Smooth muscle cell (in vitro differentiated cells): ENCODE measurements around the gene COPB1. TPM values are rescaled to one million over a fixed set of nuclear protein-coding genes. Genes with fewer than 3 reads are reported as not detected.

Source experiments
- DNase-seq: peaks from one replicate; lab custom pipeline; 2025; ENCODE audit not compliant: unreplicated experiment; lab: John Stamatoyannopoulos, UW
- H2AFZ ChIP-seq: fragments of 200-600 bp; sonication (generic); 2 replicates; pipeline ENCODE4 v1.6.0; 2016; ENCODE audit warnings: antibody characterized with exemption, low read depth, mild to moderate bottlenecking
- H3F3A ChIP-seq: fragments of 200-600 bp; sonication (generic); 2 replicates; pipeline ENCODE4 v1.6.0; 2017; ENCODE audit warnings: antibody characterized with exemption, low read depth
- H3K27ac ChIP-seq: fragments of 200-600 bp; sonication (generic); 2 replicates; pipeline ENCODE4 v1.5.1; 2016; ENCODE audit warnings: low read depth, mild to moderate bottlenecking
- H3K27me3 ChIP-seq: fragments of 200-600 bp; sonication (generic); 2 replicates; pipeline ENCODE4 v1.6.1; 2016; ENCODE audit warnings: low read depth, mild to moderate bottlenecking
- H3K36me3 ChIP-seq: fragments of 200-600 bp; sonication (generic); 2 replicates; pipeline ENCODE4 v1.5.1; 2016; ENCODE audit warnings: low read depth
- H3K4me1 ChIP-seq: fragments of 200-600 bp; sonication (generic); 2 replicates; pipeline ENCODE4 v1.5.1; 2016; ENCODE audit warnings: low read depth
- H3K4me2 ChIP-seq: fragments of 200-600 bp; sonication (generic); 2 replicates; pipeline ENCODE4 v1.6.0; 2016; ENCODE audit warnings: mild to moderate bottlenecking
- H3K4me3 ChIP-seq: fragments of 200-600 bp; sonication (generic); 2 replicates; pipeline ENCODE4 v1.5.1; 2016; ENCODE audit warnings: mild to moderate bottlenecking
- H3K79me2 ChIP-seq: fragments of 200-600 bp; sonication (generic); 2 replicates; pipeline ENCODE4 v1.6.0; 2016; ENCODE audit warnings: low read depth, mild to moderate bottlenecking
- H3K9ac ChIP-seq: fragments of 200-600 bp; sonication (generic); 2 replicates; pipeline ENCODE4 v1.6.0; 2016; ENCODE audit warnings: low read depth
- H3K9me3 ChIP-seq: fragments of 200-600 bp; sonication (generic); replicated peaks from 2 replicates; pipeline ENCODE4 v1.5.1; 2016; ENCODE audit warnings: low read depth
- H4K20me1 ChIP-seq: fragments of 200-600 bp; sonication (generic); 2 replicates; pipeline ENCODE4 v1.6.0; 2016; ENCODE audit warnings: low read depth
- CTCF ChIP-seq: fragments of 200-600 bp; sonication (generic); IDR thresholded peaks from 2 replicates; pipeline ENCODE4 v1.5.1; 2017; ENCODE audit warnings: borderline replicate concordance, mild to moderate bottlenecking, antibody characterized with exemption; ENCODE audit not compliant: insufficient read depth, poor library complexity, severe bottlenecking
- WGBS: methylation state at CpG from one replicate; pipeline ENCODE4 v1.1.7; 2016; ENCODE audit warnings: low lambda C conversion rate; 5-methylcytosine and 5-hydroxymethylcytosine counted together
- polyA plus RNA-seq: library from polyadenylated mRNA; unstranded; fragments of >200 nt; fragmentation: Nextera tagmentation; extraction: Ambion mirVana; gene quantifications from 2 replicates; pipeline ENCODE4 v1.2.1, GENCODE V29; 2016
- total RNA-seq: library from RNA; depleted of rRNA; stranded (reverse); fragments of >200 nt; gene quantifications from 2 replicates; pipeline ENCODE4 v1.2.3, GENCODE V29; 2014

Gene COPB1
- total and polyA plus RNA-seq, 2 experiments from 2014 or later, result 135 to 299 TPM

GRCh38 chr11:14518820-14519219, 19.2 kb upstream of the COPB1 start:
- Histone ChIP-seq H3K4me2 (peak overlapping the region; percentile 91), H3K36me3 (peaks cover 21% of the 10 kb centered on the region), H3K9me3 (no peaks in the 10 kb centered on the region), H3K79me2 (peaks cover 39% of the 10 kb centered on the region), H3K4me3 (peak overlapping the region; percentile 70), H3K27me3 (no peaks in the 10 kb centered on the region), H4K20me1 (peaks cover 8% of the 10 kb centered on the region), H3F3A (no peaks in the 10 kb centered on the region), H2AFZ (no peak overlapping the region), H3K4me1 (peaks cover 10% of the 10 kb centered on the region), H3K27ac (peak overlapping the region; percentile 88), H3K9ac (peak overlapping the region; percentile 94)
- TF ChIP-seq CTCF, result no peak
- no peak for DNase-seq
- WGBS, result 87% methylated on average over 3 of the region's 3 CpGs

GRCh38 chr11:14513800-14514199, 14.2 kb upstream of the COPB1 start:
- H3K27me3 ChIP-seq, result no peaks in the 10 kb centered on the region
- no peak overlapping the region for H2AFZ ChIP-seq
- no peak overlapping the region for H3K9ac ChIP-seq
- WGBS, result 100% methylated on average over 4 of the region's 4 CpGs
- DNase-seq, result no peak
- no peak overlapping the region for H3K4me2 ChIP-seq
- H3F3A ChIP-seq, result no peaks in the 10 kb centered on the region
- H3K4me3 ChIP-seq, result no peak overlapping the region
- peaks cover 14% of the 10 kb centered on the region for H4K20me1 ChIP-seq
- no peak for TF ChIP-seq CTCF
- H3K27ac ChIP-seq, result no peak overlapping the region
- peaks cover 60% of the 10 kb centered on the region for H3K36me3 ChIP-seq
- no peaks in the 10 kb centered on the region for H3K9me3 ChIP-seq
- H3K4me1 ChIP-seq, result peaks cover 4% of the 10 kb centered on the region
- H3K79me2 ChIP-seq, result peaks cover 39% of the 10 kb centered on the region

DNA sequence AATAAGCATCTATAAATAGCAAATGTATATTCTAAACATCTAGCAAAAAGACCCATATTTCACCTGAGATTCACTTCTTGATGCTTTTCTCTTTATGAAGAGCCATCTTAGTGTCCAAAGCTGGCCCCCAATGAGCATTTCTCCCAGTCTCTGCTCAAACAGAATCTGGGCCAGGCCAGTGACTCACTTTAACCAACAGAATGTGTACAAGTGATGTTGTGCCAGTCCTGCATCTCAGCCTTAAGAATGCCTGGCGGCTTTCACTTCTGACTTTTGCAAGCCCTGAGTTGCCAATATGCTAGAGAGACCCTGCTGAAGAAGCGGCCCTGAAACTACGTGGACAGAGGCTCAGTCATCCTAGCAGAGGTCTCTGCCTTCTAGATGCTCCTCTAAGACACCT, 6.9 kb upstream of the COPB1 start:
- H3K9ac ChIP-seq, result no peak overlapping the region
- no peak overlapping the region for H2AFZ ChIP-seq
- H3K79me2 ChIP-seq, result no peaks in the 10 kb centered on the region
- no peaks in the 10 kb centered on the region for H3K4me1 ChIP-seq
- 90% methylated on average over 3 of the region's 3 CpGs for WGBS
- H3K36me3 ChIP-seq, result peaks cover 40% of the 10 kb centered on the region
- H3F3A ChIP-seq, result peaks cover 14% of the 10 kb centered on the region
- no peaks in the 10 kb centered on the region for H3K27me3 ChIP-seq
- H3K9me3 ChIP-seq, result no peaks in the 10 kb centered on the region
- H4K20me1 ChIP-seq, result peaks cover 8% of the 10 kb centered on the region
- no peak overlapping the region for H3K4me2 ChIP-seq
- DNase-seq, result no peak
- no peak overlapping the region for H3K4me3 ChIP-seq
- no peak for TF ChIP-seq CTCF
- H3K27ac ChIP-seq, result no peak overlapping the region

- H3F3A ChIP-seq, result peaks cover 15% of the 10 kb centered on the region
- 38% methylated on average over 1 of the region's 1 CpG for WGBS
- no peaks in the 10 kb centered on the region for H3K9me3 ChIP-seq
- no peak for TF ChIP-seq CTCF
- H3K27me3 ChIP-seq, result no peaks in the 10 kb centered on the region
- H3K4me1 ChIP-seq, result peaks cover 10% of the 10 kb centered on the region
- H3K4me2 ChIP-seq, result no peak overlapping the region
- H3K79me2 ChIP-seq, result peaks cover 16% of the 10 kb centered on the region
- H4K20me1 ChIP-seq, result peaks cover 7% of the 10 kb centered on the region
- no peak overlapping the region for H3K4me3 ChIP-seq
- H2AFZ ChIP-seq, result no peak overlapping the region
- H3K27ac ChIP-seq, result no peak overlapping the region
- H3K36me3 ChIP-seq, result peaks cover 20% of the 10 kb centered on the region
- no peak overlapping the region for H3K9ac ChIP-seq
- no peak for DNase-seq
Measured at GRCh38 chr11:14503023-14503422, 3.4 kb upstream of the COPB1 start.
